Central memory CD8-positive, alpha-beta T cell (primary cell): ENCODE results near the gene SIGLEC11.
"Not testable (repeated sequence)": the region's sequence is repeated elsewhere in the genome, so short reads cannot be mapped to it uniquely, and the experiment has no call there.

Experiments
- ATAC-seq: fragments of 150-1000 bp; cut with Tn5 transposase; replicated peaks from 2 replicates; pipeline ENCODE4 v1.10.0; 2022; ENCODE audit warnings: mild to moderate bottlenecking, moderate FRiP score, moderate number of reproducible peaks; ENCODE audit not compliant: poor library complexity, severe bottlenecking; ENCODE audit errors: extremely low read depth
- DNase-seq, 2 donors: peaks; one replicate each; pipeline ENCODE4 v3.0.0; 2021; ENCODE audit warnings: low spot score in 2 of 2
- H3K27ac Mint-ChIP-seq: one replicate; pipeline ENCODE4 v1.8.0; 2022; ENCODE audit warnings: low read depth, mild to moderate bottlenecking, moderate library complexity, mixed read lengths
- H3K27me3 Mint-ChIP-seq: one replicate; pipeline ENCODE4 v1.8.0; 2022; ENCODE audit warnings: mixed read lengths
- H3K36me3 Mint-ChIP-seq: one replicate; pipeline ENCODE4 v1.8.0; 2022; ENCODE audit warnings: mild to moderate bottlenecking, moderate library complexity, mixed read lengths; ENCODE audit not compliant: insufficient read depth
- H3K4me1 Mint-ChIP-seq: one replicate; pipeline ENCODE4 v1.8.0; 2022; ENCODE audit warnings: mixed read lengths
- H3K4me3 Mint-ChIP-seq: one replicate; pipeline ENCODE4 v1.8.0; 2022; ENCODE audit warnings: mild to moderate bottlenecking, moderate library complexity, mixed read lengths
- H3K9me3 Mint-ChIP-seq: one replicate; pipeline ENCODE4 v1.8.0; 2022; ENCODE audit warnings: mixed read lengths

The SIGLEC11 gene

GRCh38 chr19:49925486-49925885 is 35.5 kb downstream of the SIGLEC11 start:
- no peaks in the 10 kb centered on the region for H3K9me3 Mint-ChIP-seq
- no peaks in the 10 kb centered on the region for H3K27me3 Mint-ChIP-seq
- ATAC-seq = no peak
- H3K4me1 Mint-ChIP-seq = peaks cover 54% of the 10 kb centered on the region
- DNase-seq = no peak
- H3K36me3 Mint-ChIP-seq = peaks cover 55% of the 10 kb centered on the region
- H3K4me3 Mint-ChIP-seq = no peak overlapping the region
- H3K27ac Mint-ChIP-seq = no peak overlapping the region

- H3K9me3 Mint-ChIP-seq, H3K27ac Mint-ChIP-seq, H3K4me3 Mint-ChIP-seq, H3K27me3 Mint-ChIP-seq, ATAC-seq, DNase-seq: not testable (repeated sequence)
- Mint-ChIP-seq H3K36me3 (peaks cover 52% of the 10 kb centered on the region), H3K4me1 (peaks cover 53% of the 10 kb centered on the region)
Measured at GRCh38 chr19:49924881-49925210, 36.1 kb downstream of the SIGLEC11 start.

GRCh38 chr19:49924004-49924880 is 36.7 kb downstream of the SIGLEC11 start:
- no peaks in the 10 kb centered on the region for H3K9me3 Mint-ChIP-seq
- H3K27me3 Mint-ChIP-seq = no peaks in the 10 kb centered on the region
- H3K27ac Mint-ChIP-seq = no peak overlapping the region
- H3K4me3 Mint-ChIP-seq = no peak overlapping the region
- ATAC-seq (no peak), DNase-seq (no peak)
- peaks cover 53% of the 10 kb centered on the region for H3K4me1 Mint-ChIP-seq
- peaks cover 46% of the 10 kb centered on the region for H3K36me3 Mint-ChIP-seq

GRCh38 chr19:49923055-49924003 is 37.6 kb downstream of the SIGLEC11 start:
- Mint-ChIP-seq H3K4me1 (peaks cover 46% of the 10 kb centered on the region), H3K27ac (no peak overlapping the region), H3K27me3 (no peaks in the 10 kb centered on the region)

GRCh38 chr19:49921871-49922795 is 38.8 kb downstream of the SIGLEC11 start:
- no peak overlapping the region for H3K4me3 Mint-ChIP-seq
- H3K9me3 Mint-ChIP-seq = no peaks in the 10 kb centered on the region
- H3K27me3 Mint-ChIP-seq = no peaks in the 10 kb centered on the region
- H3K27ac Mint-ChIP-seq = peak overlapping the region; percentile 69
- H3K36me3 Mint-ChIP-seq = peaks cover 38% of the 10 kb centered on the region
- peaks cover 38% of the 10 kb centered on the region for H3K4me1 Mint-ChIP-seq
- DNase-seq = no peak
- no peak for ATAC-seq

More at GRCh38 chr19:49923055-49924003, 37.6 kb downstream of the SIGLEC11 start:
- no peak for ATAC-seq
- DNase-seq = no peak
- peaks cover 37% of the 10 kb centered on the region for H3K36me3 Mint-ChIP-seq
- H3K9me3 Mint-ChIP-seq = no peaks in the 10 kb centered on the region
- no peak overlapping the region for H3K4me3 Mint-ChIP-seq

- no peak for ATAC-seq
- no peaks in the 10 kb centered on the region for H3K27me3 Mint-ChIP-seq
- H3K4me1 Mint-ChIP-seq = peaks cover 46% of the 10 kb centered on the region
- no peak overlapping the region for H3K4me3 Mint-ChIP-seq
- peaks cover 33% of the 10 kb centered on the region for H3K36me3 Mint-ChIP-seq
- no peaks in the 10 kb centered on the region for H3K9me3 Mint-ChIP-seq
- peak overlapping the region; percentile 81 for H3K27ac Mint-ChIP-seq
- DNase-seq = no peak
Measured at GRCh38 chr19:49920624-49921363, 40.2 kb downstream of the SIGLEC11 start.

- DNase-seq (no peak), ATAC-seq (no peak)
- peaks cover 24% of the 10 kb centered on the region for H3K36me3 Mint-ChIP-seq
- no peaks in the 10 kb centered on the region for H3K9me3 Mint-ChIP-seq
- no peak overlapping the region for H3K27ac Mint-ChIP-seq
- peaks cover 55% of the 10 kb centered on the region for H3K4me1 Mint-ChIP-seq
- no peaks in the 10 kb centered on the region for H3K27me3 Mint-ChIP-seq
- no peak overlapping the region for H3K4me3 Mint-ChIP-seq
Measured at GRCh38 chr19:49918089-49918488, 42.9 kb downstream of the SIGLEC11 start.

- Mint-ChIP-seq H3K36me3 (peaks cover 23% of the 10 kb centered on the region), H3K27ac (peak overlapping the region; percentile 81), H3K27me3 (no peaks in the 10 kb centered on the region), H3K4me3 (no peak overlapping the region), H3K9me3 (no peaks in the 10 kb centered on the region), H3K4me1 (peaks cover 53% of the 10 kb centered on the region)
- DNase-seq (no peak), ATAC-seq (no peak)
Measured at GRCh38 chr19:49916839-49917733, 43.9 kb downstream of the SIGLEC11 start.

- peaks cover 19% of the 10 kb centered on the region for H3K36me3 Mint-ChIP-seq
- H3K4me3 Mint-ChIP-seq = no peak overlapping the region
- H3K9me3 Mint-ChIP-seq = no peaks in the 10 kb centered on the region
- H3K27ac Mint-ChIP-seq = peak overlapping the region; percentile 21
- DNase-seq (no peak), ATAC-seq (no peak)
- H3K4me1 Mint-ChIP-seq = peaks cover 47% of the 10 kb centered on the region
- H3K27me3 Mint-ChIP-seq = no peaks in the 10 kb centered on the region
Measured at GRCh38 chr19:49915271-49915670, 45.7 kb downstream of the SIGLEC11 start.

- DNase-seq (no peak), ATAC-seq (no peak)
- Mint-ChIP-seq H3K36me3 (peaks cover 21% of the 10 kb centered on the region), H3K27me3 (no peaks in the 10 kb centered on the region), H3K4me3 (no peak overlapping the region), H3K27ac (no peak overlapping the region), H3K9me3 (no peaks in the 10 kb centered on the region), H3K4me1 (peaks cover 38% of the 10 kb centered on the region)
Measured at GRCh38 chr19:49913720-49914119, 47.3 kb downstream of the SIGLEC11 start.
